Activated CD8-positive, alpha-beta memory T cell treated with anti-CD3 and anti-CD28 coated beads, Interleukin-2, amount 50 U/mL, for 24 hours (primary cell): Measurements from ENCODE around the gene PDGFA.
"Not testable (repeated sequence)": the region's sequence is repeated elsewhere in the genome, so short reads cannot be mapped to it uniquely, and the experiment has no call there.

Experiments used
- DNase-seq: peaks from one replicate; pipeline ENCODE4 v3.0.0-alpha.2; 2020; ENCODE audit errors: extremely low read depth

The PDGFA gene

DNA sequence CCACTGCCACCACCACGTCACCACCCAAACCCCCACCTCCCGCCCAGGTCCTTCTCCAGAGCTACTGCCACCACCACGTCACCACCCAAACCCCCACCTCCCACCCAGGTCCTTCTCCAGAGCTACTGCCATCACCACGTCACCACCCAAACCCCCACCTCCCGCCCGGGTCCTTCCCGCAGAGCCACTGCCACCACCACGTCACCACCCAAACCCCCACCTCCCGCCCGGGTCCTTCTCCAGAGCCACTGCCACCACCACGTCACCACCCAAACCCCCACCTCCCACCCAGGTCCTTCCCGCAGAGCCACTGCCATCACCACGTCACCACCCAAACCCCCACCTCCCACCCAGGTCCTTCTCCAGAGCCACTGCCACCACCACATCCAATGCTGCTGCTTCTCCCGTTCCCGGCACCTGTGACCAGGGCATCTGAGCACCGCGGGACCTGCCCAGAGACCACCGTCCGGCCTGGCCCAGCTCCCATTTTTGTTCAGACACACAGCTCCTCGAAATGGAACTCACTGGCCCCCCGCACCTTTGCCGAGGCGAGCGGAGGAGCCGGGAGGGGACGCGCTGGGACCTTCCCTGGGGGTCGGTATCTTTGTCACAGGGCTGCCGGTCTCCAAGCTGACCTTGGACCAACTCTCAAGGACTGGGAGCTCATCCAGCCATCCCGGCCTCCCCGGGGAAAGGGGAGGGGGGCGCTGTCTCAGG lies 32.7 kb upstream of the PDGFA start:
- DNase-seq, result not testable (repeated sequence)

DNA sequence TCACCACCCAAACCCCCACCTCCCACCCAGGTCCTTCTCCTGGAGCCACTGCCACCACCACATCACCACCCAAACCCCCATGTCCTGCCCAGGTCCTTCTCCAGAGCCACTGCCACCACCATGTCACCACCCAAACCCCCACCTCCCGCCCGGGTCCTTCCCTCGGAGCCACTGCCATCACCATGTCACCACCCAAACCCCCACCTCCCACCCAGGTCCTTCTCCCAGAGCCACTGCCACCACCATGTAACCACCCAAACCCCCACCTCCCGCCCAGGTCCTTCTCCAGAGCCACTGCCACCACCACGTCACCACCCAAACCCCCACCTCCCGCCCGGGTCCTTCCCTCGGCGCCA lies 31.9 kb upstream of the PDGFA start:
- not testable (repeated sequence) for DNase-seq

- DNase-seq, result no peak
These were observed 31.4 kb upstream of the PDGFA start for GRCh38 chr7:550881-551614.

DNA sequence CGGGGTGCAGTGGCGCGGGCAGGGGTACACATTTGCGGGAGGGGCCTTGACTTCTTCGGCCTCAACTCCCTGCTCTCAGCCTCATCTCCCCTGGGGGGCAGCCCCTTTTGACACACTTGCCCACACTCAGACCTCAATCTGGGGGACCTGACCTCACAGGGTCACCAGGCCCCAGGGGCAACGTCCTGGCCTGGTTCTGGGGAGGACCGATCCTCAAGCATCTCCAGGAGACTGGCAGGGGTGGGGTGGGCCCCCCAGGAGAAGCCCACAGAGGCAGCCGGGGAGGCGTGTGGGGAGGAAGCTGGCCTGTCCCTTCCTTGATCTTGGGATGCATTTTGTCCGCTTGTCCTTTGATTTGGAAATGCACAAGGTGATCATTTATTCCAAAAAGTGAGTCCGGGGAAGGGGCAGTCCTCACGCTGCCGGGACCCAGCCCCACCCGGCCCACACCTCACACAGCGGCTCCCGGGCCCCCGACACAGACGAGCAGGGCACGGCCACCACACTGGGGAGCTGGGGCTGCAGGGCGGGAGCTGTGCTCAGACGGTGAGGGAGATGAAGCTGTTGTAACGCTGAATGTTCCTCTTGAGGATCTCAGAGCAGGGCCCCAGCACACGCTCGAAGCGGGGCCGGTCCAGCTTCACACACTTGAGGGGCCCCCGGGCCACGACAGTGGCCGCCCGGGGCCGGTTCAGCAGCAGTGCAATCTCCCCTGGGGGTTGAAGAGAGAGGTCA lies 30.4 kb upstream of the PDGFA start:
- no peak for DNase-seq

DNA sequence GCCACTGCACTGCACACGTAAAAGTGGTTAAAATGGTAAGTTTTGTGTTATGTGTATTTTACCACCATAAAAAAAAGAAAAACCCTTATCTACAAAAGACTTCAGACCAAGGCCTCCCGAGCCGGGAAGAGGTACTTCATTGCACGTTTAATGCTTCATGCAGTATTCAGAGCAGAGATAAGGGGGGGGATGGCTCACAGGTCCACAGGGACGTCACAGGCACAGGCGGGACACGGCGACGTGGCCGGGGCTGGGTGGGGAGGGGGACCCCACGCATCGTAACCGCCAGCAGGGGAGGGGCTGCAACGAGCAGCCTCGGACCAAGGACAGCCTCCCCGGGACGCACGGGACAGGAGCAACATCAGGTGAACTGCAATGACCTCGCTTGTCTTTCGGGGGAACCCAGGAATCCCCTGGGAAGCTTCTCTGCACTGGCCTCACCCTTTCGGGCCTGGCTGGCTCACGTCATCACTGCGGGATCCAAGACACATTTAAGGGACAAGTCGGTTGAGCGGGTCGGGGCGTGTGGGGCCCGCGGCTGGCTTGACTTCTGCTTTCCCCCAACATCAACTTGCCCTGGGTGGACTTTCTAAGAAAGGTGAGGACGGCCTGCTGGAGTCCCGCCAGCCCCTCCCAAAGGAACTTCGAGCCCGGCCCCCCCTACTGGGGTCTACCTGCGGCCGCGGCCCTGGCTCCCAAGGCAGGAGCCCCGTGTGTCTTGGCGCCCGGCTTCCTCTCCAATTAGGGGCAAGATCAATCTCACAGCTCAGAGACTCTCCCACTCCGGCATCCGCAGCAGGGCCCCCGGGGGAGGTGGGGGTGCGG lies 29.6 kb upstream of the PDGFA start:
- no peak for DNase-seq

DNA sequence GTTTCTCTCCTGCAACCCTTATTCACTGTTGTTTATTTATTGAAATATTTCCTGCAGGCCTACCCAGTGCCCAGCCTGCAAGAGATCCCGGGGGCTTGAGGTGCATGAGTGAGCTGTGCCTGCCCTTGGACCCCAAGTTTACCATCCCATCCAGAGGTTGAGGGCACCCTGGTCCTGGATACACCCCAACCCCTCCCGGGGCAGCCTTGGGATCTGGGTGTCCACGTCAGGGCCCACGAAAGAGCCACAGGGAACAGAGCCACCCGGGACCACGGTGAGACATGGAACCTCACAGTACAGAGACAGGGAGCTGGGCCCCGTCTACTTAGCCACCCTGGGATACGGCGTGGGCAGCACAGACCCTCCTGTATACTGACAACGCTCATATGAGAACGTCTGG lies 28.8 kb upstream of the PDGFA start:
- DNase-seq, result no peak

- DNase-seq, result no peak
These were observed 25.8 kb upstream of the PDGFA start for GRCh38 chr7:545470-545869.

- no peak for DNase-seq
These were observed 24.9 kb upstream of the PDGFA start for GRCh38 chr7:544338-545221.

- DNase-seq, result no peak
These were observed 24.1 kb upstream of the PDGFA start for GRCh38 chr7:543501-544337.

DNA sequence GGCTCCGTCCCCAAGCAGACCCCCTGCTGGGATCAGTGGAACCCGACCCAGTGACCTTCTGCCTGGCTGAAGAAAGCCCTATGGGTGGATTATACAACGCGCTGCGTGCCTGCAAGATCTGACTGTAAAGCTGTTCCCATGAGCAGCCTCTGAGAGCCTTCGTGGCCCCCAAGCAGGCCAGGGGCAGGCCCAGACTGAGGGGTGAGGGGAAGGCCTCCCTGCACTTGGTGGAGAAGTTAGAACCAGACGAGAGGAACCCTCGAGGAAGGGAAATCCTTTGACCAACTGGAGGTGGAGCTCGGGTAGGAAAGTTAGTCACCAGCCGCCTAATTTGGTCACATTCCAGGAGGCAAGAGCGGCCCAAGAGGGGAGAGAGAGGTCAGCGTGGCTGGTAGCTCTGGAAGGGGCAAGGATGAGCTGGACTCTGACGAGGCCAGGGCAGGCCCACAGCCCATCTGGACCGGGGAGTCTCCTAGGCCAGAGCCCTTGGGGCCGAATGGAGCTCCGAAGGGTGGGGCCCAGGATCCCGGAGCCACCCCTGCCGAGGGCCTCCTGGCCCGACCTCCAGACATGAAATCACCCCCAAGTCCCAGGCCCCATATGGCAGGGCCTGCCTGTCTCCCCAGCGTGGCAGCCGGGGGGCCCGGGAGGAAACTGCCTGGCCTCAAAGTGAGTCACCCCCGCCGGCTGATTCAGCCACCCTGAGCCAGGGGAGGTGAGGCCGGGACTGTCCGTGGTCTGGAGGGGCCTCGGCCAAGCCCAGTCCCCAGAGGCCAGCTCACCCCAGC lies 23.3 kb upstream of the PDGFA start:
- DNase-seq, result no peak

DNA sequence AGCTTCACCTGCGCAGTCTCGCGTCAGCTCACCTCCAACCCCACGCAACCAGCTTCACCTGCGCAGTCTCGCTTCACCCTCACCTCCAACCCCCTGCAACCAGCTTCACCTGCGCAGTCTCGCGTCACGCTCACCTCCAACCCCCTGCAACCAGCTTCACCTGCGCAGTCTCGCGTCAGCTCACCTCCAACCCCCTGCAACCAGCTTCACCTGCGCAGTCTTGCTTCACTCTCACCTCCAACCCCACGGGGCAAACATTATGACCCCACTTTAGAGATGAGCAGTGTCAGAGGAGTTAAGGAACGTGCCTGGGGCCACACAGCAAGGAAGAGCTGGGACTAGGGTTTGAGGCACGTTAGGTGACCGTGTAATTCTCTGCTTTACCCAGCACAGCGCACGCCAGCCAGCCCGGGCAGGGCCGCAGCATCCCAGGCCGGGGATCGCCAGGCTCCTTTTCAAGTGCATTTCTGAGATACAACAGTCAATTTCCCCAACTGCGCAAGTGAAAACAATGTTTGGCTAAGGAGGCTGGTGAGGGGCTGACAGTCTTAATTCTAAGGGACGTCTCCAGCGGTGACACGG lies 22.6 kb upstream of the PDGFA start:
- DNase-seq, result no peak

- DNase-seq, result no peak
These were observed 22.0 kb upstream of the PDGFA start for GRCh38 chr7:541661-542060.

- DNase-seq, result no peak
These were observed 21.4 kb upstream of the PDGFA start for GRCh38 chr7:540997-541396.

DNA sequence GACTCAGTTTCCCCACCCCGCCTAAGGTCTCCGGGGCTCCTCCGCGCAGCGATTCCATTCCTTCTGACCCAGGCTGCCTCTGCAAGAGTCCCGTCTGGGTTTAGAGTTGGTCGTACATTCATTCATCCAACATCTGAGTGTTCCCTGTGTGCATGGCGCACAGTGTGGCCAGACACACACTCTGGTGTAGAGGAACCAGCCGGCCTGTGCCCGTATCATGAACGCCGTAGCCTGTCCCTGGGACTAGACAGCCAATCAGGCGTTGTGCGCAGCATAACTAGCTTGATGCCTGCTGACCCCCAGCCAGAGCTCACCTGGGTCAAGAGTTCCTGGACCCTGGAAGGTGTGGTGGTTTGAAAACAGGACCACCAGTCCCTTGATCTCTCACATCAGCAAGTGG lies 20.9 kb upstream of the PDGFA start:
- DNase-seq, result no peak

DNA sequence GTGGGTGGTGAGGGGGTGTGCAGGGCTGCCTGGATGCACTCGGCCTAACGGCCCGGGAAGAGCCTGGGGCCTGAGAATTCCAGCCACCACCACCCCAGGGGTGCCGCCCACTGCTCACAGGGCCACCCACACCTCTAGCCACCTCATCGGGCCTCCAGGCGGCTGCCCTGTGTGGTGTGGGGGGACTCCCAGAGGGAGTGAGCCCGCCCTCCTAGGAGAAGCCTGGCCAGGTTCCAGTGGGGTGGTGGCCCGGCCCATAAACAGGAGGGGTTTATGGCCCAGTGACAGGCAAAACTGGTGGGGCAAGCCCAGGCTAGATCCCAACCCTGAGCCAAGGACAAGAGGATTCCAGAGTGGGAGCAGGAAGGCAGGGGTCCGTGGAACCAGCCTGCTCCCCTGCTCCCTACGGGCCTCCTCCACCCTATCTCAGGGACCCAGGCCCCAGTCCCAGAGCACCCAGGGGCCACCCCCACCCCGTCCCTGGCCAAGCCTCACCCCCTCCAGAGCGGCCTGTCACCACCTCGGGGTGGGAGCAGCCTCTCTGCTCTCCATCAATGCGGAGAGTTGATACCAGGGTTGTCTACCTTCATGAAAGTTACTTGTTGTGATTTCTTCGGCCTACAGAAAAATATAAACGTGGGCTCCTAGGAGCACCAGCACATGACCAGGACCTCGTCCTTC lies 20.2 kb upstream of the PDGFA start:
- DNase-seq, result no peak

GRCh38 chr7:538764-539685 lies 19.4 kb upstream of the PDGFA start:
- DNase-seq, result no peak

DNA sequence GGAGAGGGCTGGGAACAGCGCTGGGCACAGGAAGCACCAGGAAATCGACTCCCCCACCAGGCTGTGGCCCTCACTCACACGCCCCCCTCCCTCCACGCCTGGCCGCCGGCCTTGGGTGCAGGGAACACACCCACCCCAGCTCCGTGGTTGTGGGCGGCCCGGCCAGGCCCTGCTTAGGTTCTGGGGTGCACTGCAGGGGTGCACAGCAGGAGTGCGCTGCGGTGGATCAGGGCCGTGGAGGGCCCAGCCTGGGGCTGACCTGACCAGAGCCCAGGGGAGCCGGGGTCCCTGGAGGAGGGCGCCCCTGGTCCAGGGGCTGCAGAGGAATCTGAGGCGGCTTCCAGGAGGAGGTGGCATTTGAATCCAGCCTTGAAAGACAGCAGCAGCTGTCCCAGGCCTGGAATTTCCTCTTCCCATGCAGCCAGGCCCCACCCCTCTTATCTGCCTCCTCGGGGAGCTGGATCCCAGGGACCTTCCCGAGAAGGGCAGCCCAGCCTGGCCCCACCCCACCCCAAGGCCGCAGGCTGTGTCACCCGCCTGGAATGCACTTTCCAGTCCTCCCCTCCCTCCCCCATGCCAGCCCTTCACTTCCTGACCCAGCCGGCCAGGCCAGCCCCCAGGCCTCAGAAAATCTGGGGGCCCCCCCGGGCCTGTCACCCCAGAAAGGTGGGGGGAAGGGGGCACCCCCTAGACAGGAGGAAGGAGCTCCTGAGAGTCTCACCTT lies 18.4 kb upstream of the PDGFA start:
- DNase-seq, result no peak
